ENCODE measurements around the gene THEM4.
"Not testable (repeated sequence)": the region's sequence is repeated elsewhere in the genome, so short reads cannot be mapped to it uniquely, and the experiment has no call there.

THEM4 gene

DNA sequence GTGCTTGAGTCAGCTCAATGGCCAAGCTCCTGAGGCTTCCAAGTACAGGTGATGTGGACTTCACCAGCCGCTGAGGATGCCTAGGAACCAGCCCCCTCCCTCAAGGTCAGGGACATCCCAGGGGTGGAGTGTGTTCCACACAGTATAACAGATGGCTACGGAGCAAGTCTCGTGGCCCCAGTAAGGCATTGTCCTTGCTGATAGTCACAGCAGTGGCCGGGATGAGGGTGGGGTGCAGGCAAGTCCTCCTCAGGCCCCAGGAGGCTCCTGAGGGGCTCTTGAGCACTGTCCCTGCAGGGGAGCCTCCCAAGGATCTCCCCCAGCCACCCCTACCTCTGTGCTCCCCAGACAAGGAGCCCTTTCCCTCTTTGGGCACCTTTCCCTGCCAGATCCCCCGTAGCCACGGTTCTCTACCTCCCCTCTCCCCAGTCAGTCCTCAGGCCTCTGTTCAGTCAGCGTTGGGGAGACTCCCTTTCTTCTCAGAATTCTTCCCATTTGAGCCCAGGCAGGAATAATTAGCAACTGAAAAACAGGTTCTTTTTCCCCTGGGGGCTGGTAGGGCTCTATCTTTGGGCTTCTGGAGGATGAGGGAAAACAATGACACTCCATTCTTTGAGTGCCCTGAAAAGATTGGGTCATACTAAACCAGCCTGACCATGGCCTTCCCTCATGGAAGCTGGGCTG is 48.7 kb downstream of the THEM4 start:
- no peak for DNase-seq (ENCODE audit: low read depth in 2 of 3, low spot score in 2 of 3)

DNA sequence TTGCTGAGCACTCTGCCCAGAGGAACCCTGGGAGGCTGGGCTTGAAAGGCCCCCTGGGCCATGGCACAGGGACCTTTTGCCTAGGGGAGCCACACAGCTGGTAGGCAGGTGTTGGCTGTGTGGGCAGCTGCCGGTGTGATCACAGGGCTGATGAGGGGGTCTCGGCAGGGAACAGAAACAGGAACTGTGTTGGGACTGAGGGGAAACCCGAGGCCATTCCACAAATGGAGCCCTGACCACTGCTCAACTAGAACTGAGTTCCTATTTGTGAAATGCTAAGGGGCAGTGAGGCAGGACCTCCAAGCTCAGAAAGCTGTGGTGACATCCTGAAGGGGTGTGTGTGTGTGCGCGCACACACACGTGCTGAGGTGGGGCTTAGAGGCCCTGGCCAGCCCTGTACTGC is 49.4 kb downstream of the THEM4 start:
- no peak for DNase-seq (ENCODE audit: low read depth in 2 of 3, low spot score in 2 of 3)

DNA sequence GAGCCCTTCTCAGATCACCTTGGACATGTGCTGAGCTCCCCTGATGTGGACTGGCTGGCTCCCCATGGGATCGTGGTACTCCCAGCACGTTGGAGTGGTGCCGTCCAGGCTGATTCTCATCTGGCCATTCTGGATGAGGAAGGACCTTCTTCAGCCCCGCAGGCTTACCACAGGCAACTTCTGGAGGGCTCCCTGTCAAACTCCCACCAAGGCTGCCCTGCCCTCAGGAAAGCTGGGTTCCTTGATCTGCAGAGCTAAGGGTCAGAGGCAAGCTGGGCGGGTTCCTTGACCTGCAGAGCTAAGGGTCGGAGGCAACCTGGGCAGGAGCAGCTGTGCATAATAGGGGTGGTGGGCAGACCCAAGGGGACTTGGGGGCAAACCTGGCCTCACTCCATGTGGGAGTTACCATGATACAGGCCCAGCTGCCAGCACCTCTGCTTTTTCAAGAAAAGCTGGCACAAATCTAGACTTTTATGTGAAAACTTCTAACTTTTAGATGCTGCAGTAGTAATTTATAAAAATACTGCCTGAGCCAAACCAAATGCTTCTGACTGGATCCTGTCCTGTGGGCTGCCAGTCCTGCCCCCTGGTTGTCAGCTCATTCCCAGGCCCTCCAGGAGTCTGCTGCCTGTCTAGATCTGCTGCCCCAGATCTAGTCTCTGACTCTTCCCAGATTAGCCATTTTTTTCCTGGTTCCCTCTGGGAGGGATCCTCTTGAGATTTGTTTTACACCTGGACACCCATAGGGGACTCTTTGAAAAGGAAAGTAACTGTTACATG is 50.2 kb downstream of the THEM4 start:
- no peak for DNase-seq (ENCODE audit: low read depth in 2 of 3, low spot score in 2 of 3)

DNA sequence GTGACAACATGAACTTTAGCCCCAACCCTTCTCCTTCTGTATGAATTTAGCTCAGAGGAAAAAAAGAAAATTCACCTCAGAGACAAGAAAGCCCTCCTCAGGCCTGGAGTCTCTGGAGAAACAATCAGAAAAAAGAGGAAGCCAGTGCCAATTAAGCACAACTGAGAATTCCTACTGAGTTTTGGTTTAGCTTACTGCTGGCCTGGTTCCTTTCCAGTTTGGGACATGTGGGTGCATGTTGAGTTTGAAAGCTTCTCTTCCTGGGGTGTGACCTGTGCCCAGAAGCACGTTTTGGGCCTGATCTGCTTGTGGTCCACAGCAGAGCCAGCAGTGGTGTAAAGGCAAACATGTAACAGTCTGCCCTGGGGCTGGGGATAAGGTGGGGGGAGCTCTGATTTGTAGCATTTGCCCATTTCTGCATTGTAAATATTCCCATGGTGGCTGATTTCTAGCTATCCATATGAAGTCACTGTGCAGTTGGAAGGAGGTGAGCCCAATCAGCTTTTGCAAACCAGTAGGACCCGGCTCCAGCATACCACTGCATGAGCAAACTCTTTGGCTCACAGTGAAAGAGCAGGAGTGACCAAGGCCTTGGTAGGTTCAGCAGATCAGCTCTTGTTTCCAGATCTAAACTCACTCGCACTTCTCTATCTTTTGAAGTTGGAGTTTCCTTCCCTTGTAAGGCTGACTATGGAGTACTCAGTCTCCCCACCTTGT is 51.1 kb downstream of the THEM4 start:
- DNase-seq (ENCODE audit: low read depth in 2 of 3, low spot score in 2 of 3), result no peak

DNA sequence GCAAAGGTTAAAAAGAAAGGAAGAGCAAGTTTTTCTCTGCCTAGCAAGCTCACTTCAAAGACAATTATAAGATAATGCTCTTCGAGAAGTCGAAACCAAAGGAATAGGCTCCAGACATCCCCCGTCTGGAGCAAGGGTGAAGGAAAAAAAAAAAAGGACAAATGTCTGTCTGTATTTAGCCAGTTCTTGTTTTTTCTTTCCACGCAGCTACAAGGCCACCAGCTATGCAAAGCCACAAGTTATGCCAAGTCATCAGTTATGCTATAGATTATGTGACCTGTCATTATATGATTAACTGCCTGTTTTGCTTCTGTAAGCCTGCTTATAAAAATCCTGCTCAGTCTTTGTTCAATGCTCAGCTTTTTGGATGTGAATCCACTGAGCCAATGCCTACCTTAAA is 53.4 kb downstream of the THEM4 start:
- DNase-seq (ENCODE audit: low read depth in 2 of 3, low spot score in 2 of 3), result no peak

- not testable (repeated sequence) for DNase-seq (ENCODE audit: low read depth in 2 of 3, low spot score in 2 of 3)
Observed at GRCh38 chr1:151855516-151855915, 53.8 kb downstream of the THEM4 start.

DNA sequence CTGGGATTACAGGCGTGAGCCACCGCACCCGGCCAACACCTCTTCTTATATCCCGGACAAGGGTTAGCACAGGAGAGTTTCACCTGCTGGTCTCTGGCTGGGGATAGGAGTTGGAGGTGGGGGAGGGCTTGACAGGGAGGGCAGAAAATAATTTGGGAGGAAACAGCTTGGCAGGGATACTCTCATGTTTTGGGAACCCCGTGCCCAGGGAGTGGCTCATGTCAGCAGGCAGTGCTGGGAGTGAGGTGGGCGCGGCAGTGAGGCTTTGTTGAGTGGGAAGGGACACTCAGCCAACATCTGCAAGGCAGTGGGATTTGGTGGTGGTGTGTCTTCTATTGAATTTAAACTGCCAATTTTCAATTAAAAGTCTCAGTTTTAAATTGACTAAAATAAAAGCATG is 54.7 kb downstream of the THEM4 start:
- no peak for DNase-seq (ENCODE audit: low read depth in 2 of 3, low spot score in 2 of 3)

GRCh38 chr1:151853411-151853943 is 55.8 kb downstream of the THEM4 start, which contains the start of gene THEM5:
Gene THEM5 (minus strand): TSS chr1:151853712. CDS start chr1:151853565, 147 bp downstream.
- no peak for DNase-seq (ENCODE audit: low read depth in 2 of 3, low spot score in 2 of 3)

DNA sequence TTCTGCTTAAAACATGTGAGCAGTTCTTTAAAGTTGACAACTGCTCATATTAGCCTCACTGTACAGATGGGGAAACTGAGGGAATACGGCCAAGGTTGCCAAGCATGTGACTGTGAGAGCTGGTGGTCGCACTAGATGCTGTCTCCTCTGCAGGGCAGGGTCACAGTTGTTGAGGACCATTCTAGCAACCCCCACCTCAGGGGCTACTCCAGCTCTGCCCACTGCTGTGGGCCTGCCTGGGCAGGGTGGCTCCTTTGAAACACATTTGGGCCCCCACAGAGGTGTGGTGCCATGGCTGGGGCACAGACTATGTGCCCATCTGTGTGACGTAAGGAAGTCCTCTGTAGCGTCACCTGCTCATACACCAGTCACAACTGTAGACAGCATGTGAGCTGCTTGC is 56.6 kb downstream of the THEM4 start:
- DNase-seq (ENCODE audit: low read depth in 2 of 3, low spot score in 2 of 3), result no peak

- DNase-seq (ENCODE audit: low read depth in 2 of 3, low spot score in 2 of 3), result no peak
Observed at GRCh38 chr1:151851886-151852285, 57.4 kb downstream of the THEM4 start.

DNA sequence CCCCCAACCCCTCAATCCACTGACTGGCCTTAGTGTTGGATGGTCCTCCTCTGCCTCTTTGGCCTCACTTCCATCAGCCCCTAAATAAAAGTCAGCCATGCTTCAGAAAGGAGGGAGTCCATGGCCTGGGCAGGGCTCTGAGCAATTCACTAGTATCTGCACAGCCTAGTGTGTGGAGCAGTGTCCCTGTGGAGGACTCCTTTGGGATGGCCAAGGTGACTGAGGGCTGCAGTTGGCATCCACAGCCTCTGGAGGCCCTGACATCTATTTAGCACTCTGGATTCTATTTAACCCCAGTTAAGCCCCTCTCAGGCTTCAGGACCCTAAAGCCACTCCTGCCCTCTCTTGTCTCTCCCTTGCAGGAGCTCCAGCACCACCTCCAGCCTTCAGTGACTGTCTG is 59.4 kb downstream of the THEM4 start:
- no peak for DNase-seq (ENCODE audit: low read depth in 2 of 3, low spot score in 2 of 3)

DNA sequence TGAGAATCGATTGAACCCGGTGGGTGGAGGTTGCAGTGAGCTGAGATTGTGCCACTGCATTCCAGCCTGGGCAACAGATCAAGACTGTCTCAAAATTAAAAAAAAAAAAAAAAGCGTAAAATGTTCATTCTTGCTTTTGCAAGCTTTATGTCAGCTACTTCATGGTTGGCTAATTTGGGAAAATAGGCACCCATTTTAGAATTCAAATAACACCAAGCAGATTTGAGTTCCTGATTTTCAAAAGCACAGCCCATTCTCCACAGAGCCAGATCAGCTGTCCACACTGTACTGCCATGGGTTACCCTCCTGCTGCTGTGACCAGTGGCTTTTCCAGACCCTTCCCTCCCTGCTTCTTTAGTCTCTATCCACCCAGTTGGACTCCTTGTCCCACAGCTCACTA is 60.2 kb downstream of the THEM4 start:
- no peak for DNase-seq (ENCODE audit: low read depth in 2 of 3, low spot score in 2 of 3)

DNA sequence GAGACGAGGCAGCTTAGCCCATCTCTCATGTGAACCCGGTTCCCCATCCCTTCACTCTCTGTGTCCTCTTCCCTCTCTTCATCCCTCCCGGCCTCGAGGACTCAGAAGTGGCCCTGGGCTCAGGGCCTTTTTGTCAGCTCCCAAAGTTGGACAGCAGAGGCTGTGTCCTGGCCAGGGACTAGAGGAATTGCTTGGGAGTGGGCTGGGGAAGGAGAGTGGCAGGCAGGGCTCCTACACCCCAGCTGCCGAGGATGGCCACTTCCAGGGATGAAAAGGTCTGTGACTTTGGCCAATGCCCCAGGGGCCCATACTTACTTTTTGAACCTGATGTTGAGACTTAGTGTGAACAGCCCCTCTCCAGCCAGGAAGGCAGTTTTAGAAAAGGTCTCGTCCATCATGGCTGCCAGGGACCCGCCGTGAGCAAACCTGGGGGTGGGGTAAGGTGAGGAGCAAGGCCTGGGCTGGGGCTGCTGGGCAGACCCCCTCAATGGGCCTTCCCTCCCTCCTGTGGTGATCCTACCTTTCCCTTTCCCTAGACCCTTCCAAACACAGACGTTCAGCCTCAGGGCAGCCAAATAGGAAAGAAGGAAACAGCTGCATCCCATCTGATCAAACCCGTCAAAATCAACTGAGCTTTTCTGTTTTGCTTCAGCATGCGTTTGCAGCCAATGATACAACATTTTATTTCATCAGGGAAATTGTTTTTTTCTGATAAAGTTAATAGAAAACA is 61.3 kb downstream of the THEM4 start:
- no peak for DNase-seq (ENCODE audit: low read depth in 2 of 3, low spot score in 2 of 3)

GRCh38 chr1:151846686-151847237 is 62.5 kb downstream of the THEM4 start:
- no peak for DNase-seq (ENCODE audit: low read depth in 2 of 3, low spot score in 2 of 3)

DNA sequence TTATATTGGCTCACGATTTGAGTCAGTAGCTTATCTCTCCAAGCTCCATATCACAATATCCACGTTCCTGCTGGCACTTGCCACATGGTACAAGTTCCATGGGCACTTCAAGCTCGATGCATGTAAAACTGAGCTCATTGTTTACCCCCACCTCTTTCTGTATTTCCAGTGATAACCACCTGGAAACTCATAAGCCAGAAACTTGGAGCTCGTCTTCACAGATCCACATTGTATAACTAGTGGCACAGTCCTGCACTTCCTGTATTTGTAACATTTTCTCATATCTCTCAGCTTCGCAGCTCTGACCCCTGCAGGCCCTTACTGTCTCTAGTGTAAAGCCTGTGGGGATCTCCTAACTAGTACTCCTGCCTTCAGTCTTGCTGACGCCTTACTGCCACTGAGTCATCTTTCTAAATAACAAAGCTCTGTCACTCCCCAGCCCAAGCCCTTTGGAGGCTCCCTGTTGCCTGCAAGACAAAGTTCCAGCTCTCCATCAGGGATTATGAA is 63.2 kb downstream of the THEM4 start:
- DNase-seq (ENCODE audit: low read depth in 2 of 3, low spot score in 2 of 3), result no peak

DNA sequence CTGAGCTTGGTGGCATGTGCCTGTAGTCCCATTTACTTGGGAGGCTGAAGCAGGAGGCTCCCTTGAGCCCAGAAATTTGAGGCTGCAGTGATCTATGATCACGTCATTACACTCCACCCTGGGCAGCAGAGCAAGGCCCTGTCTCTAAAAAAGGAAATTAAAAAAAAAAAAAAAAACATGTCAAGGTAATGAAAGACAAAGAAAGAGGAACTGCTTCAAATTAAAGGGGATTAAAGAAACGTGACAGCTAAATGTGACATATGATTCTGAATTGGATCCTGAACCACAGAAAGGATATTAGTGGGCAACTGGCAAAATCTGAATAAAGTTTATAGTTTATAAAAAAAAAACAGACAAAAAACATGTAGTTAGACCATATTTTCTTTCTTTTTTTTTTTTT is 65.9 kb downstream of the THEM4 start:
- no peak for DNase-seq (ENCODE audit: low read depth in 2 of 3, low spot score in 2 of 3)

GRCh38 chr1:151841141-151841540 is 68.2 kb downstream of the THEM4 start:
- DNase-seq (ENCODE audit: low read depth in 2 of 3, low spot score in 2 of 3), result no peak

- DNase-seq (ENCODE audit: low read depth in 2 of 3, low spot score in 2 of 3), result no peak
Observed at GRCh38 chr1:151840421-151840820, 68.9 kb downstream of the THEM4 start.

DNA sequence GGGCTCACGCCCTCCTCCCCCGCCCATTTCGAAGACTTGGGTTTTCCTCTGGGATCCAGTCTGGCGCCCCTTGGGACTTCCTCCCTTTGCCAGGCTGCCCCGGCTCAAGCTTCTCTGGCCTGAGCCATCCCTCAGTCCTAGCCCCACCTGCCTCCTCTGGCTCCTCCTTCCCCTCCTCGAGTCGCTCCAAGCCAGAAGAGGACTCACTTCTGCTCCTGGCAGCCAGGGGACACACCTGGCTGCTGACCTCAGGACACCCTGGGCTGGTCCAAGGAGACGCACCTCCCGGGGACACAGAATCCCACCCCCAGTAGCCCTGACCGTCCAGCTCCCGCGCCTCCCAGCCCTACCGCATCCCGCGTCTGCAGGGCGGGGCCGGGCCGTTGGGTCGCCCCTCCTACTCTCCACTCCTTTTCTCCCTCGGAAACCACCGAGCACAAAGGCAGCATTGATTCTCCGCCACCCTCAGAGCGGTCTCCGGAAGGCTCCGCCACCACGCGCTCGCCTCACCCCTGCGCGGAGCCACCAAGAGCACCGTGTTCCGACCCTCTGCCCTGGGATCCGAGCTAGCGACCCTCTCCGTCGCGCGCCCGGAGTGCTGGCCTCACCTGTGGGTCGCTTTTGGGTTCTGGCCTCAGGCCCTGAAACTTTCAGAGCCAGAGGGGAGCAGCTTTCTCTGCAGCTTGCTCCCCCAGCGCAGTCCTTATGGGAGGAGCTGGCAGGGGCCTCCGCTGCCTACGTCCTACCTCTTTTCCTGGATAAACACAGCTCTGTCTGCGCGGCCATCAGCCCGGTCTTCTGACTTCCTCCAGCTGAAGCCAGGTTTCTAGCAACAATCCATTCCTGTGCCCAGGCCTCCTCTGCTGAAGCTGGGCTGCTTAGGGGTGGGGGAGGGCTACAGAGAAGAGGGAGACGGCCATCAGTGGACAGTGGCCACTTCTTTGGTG is 69.6 kb downstream of the THEM4 start, which contains the start of gene C2CD4D:
Gene C2CD4D, minus strand, starts transcription at position 364 of the 947 bp plus-strand sequence. CDS start 831 bp downstream, outside the sequence.
- peak in 1 of 3 experiments; percentile 55 for DNase-seq (ENCODE audit: low read depth in 2 of 3, low spot score in 2 of 3)

All from activated CD8-positive, alpha-beta memory T cell treated with anti-CD3 and anti-CD28 coated beads for 48 hours (primary cell).